Nephron progenitor cell (in vitro differentiated cells): ENCODE measurements around the gene INTS6.

ENCODE experiments used
- DNase-seq: peaks from one replicate; pipeline ENCODE4 v3.0.0; 2021
- H3K27ac Mint-ChIP-seq: 2 replicates; pipeline ENCODE4 v1.8.0; 2021; ENCODE audit warnings: mild to moderate bottlenecking, moderate library complexity, mixed read lengths
- H3K27me3 Mint-ChIP-seq: 2 replicates; pipeline ENCODE4 v1.8.0; 2021; ENCODE audit warnings: mild to moderate bottlenecking, low read depth, mixed read lengths; ENCODE audit not compliant: poor library complexity
- H3K36me3 Mint-ChIP-seq: 2 replicates; pipeline ENCODE4 v1.8.0; 2021; ENCODE audit warnings: low read depth, mixed read lengths
- H3K4me1 Mint-ChIP-seq: 2 replicates; pipeline ENCODE4 v1.8.0; 2021; ENCODE audit warnings: mixed read lengths
- H3K4me3 Mint-ChIP-seq: 2 replicates; pipeline ENCODE4 v1.8.0; 2021; ENCODE audit warnings: mild to moderate bottlenecking, moderate library complexity, mixed read lengths
- H3K9me3 Mint-ChIP-seq: 2 replicates; pipeline ENCODE4 v1.8.0; 2021; ENCODE audit warnings: mild to moderate bottlenecking, moderate library complexity, mixed read lengths
- TF ChIP-seq, protein P1 (sequence below): fragments of 200-600 bp; sonication (generic); IDR thresholded peaks from 2 replicates; pipeline ENCODE4 v1.5.0; 2021; ENCODE audit warnings: antibody characterized with exemption

The INTS6 gene

DNA sequence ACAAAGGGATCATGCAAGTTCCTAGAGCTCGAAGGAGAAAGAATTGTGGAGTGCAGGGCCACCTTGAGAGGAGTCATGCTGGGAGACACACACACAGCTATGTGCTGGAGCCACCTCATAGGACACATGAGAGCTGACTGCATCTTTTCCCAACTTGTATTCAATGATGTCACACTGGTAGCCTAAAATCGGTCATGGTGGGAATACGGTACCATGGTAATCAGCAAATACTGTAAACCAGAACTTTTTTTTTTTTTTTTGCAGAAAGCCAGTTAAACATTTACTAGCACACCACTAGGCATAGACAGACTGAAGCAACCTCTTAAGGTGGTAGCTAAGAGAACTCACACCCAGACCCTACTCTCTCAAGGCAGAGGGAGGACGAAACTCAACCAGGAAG lies 47.0 kb upstream of the INTS6 start:
- Mint-ChIP-seq H3K27ac (no peak overlapping the region), H3K27me3 (peaks cover 6% of the 10 kb centered on the region)
- DNase-seq, result no peak

DNA sequence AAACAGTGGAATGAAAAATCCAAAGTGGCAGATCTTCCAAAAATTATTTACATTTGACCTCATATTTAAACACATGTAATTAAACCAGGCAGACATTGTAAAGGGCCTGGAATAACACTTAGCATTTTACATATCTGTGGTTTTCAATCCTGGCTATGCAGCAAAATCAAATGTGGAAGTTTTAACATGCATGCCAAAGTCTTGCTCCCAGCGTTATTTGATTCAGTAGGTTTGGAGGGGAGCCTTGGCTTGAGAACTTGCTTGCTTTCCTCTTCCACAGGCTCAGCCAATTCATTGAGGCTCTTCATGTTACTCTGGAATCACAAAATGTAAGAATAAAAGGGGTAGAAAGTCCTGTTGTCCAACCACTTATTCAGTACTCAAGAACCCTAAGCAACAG lies 42.5 kb upstream of the INTS6 start:
- no peak for DNase-seq
- peaks cover 16% of the 10 kb centered on the region for H3K27me3 Mint-ChIP-seq
- no peaks in the 10 kb centered on the region for H3K36me3 Mint-ChIP-seq
- no peaks in the 10 kb centered on the region for H3K4me1 Mint-ChIP-seq
- no peaks in the 10 kb centered on the region for H3K9me3 Mint-ChIP-seq
- no peak overlapping the region for H3K4me3 Mint-ChIP-seq
- no peak overlapping the region for H3K27ac Mint-ChIP-seq
- TF ChIP-seq, protein P1, sequence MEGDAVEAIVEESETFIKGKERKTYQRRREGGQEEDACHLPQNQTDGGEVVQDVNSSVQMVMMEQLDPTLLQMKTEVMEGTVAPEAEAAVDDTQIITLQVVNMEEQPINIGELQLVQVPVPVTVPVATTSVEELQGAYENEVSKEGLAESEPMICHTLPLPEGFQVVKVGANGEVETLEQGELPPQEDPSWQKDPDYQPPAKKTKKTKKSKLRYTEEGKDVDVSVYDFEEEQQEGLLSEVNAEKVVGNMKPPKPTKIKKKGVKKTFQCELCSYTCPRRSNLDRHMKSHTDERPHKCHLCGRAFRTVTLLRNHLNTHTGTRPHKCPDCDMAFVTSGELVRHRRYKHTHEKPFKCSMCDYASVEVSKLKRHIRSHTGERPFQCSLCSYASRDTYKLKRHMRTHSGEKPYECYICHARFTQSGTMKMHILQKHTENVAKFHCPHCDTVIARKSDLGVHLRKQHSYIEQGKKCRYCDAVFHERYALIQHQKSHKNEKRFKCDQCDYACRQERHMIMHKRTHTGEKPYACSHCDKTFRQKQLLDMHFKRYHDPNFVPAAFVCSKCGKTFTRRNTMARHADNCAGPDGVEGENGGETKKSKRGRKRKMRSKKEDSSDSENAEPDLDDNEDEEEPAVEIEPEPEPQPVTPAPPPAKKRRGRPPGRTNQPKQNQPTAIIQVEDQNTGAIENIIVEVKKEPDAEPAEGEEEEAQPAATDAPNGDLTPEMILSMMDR, result no peak

More for the DNA sequence above, 47.0 kb upstream of the INTS6 start:
- TF ChIP-seq, protein P1, result no peak
- Mint-ChIP-seq H3K36me3 (no peaks in the 10 kb centered on the region), H3K4me3 (no peak overlapping the region), H3K9me3 (no peaks in the 10 kb centered on the region), H3K4me1 (no peaks in the 10 kb centered on the region)

DNA sequence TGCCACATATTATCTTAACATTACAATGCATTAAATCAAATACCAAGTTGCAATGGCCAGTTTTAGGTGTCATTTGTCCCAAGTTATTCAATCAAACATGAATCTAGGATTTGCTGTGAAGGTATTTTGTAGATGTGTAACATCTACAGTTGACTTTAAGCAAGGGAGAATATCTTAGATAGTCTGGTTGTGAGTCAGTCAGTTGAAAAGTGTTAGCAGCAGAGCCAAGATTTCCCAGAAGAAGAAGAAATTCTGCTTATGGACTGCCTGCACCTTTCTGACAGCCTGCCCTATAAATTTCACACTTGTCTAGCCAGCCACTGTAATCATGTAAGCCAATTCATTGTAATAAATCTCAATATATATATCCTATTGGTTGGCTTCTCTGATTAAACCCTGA lies 41.3 kb upstream of the INTS6 start:
- H3K27ac Mint-ChIP-seq, result no peak overlapping the region
- TF ChIP-seq, protein P1, result no peak
- no peaks in the 10 kb centered on the region for H3K9me3 Mint-ChIP-seq
- peaks cover 13% of the 10 kb centered on the region for H3K27me3 Mint-ChIP-seq
- H3K36me3 Mint-ChIP-seq, result no peaks in the 10 kb centered on the region
- DNase-seq, result no peak
- H3K4me3 Mint-ChIP-seq, result no peak overlapping the region
- H3K4me1 Mint-ChIP-seq, result no peaks in the 10 kb centered on the region

DNA sequence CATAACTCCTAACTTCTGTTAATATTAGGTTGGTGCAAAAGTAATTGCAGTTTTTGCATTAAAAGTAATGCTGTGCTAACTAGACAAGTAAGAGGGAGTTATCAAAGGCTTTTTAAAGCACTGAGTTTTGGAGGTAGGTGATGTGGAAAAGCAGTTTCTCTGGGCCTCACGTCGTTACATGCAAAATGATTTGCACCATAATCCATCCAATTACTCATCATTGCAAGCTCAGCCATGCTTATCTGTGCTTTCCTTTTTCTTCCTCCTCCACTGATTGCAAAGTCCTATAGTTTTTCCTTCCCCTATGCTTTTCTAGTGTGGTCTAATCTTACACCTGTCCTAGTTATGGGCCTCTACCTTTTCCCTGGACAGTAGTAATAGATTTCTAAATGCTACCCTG lies 35.4 kb upstream of the INTS6 start:
- no peaks in the 10 kb centered on the region for H3K4me1 Mint-ChIP-seq
- no peak for DNase-seq
- no peak overlapping the region for H3K27ac Mint-ChIP-seq
- TF ChIP-seq, protein P1, result no peak
- H3K27me3 Mint-ChIP-seq, result peaks cover 11% of the 10 kb centered on the region
- H3K36me3 Mint-ChIP-seq, result no peaks in the 10 kb centered on the region
- no peak overlapping the region for H3K4me3 Mint-ChIP-seq
- H3K9me3 Mint-ChIP-seq, result peaks cover 10% of the 10 kb centered on the region

DNA sequence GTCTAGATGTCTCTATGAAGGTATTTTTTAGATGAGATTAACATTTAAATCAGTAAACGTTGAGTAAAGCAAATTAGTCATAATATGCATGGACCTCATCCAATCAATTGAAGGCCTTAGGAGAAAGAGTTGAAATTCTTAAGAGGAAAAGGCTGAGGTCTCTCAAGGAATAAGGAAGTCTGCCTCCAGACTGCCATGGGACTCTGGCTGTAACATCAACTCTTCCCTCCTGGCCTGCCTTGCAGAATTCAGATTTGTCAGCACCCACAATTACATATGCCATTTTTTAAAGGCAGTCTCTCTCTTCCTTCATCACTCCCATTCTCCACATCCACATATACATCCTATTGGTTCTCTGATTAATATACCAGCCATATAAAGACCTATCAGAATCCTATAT lies 28.8 kb upstream of the INTS6 start:
- Mint-ChIP-seq H3K36me3 (no peaks in the 10 kb centered on the region), H3K27me3 (no peaks in the 10 kb centered on the region), H3K27ac (no peak overlapping the region), H3K4me1 (no peaks in the 10 kb centered on the region), H3K9me3 (peaks cover 11% of the 10 kb centered on the region), H3K4me3 (no peak overlapping the region)
- TF ChIP-seq, protein P1, result no peak
- no peak for DNase-seq

DNA sequence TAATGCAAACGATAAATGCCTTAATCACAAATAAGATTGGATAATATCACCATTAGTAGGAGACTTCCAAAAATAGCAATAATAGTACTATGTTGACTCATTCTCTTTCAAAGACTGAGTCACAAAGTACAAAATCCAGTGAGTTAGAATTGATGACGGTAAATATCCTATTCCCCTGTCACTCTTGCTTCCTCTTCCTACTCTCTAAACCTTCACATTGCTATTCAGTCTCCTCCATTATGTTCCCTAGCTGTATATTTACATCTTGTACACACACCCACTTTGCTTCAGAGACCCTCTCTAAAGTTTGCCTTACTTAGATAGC lies 26.3 kb upstream of the INTS6 start:
- H3K9me3 Mint-ChIP-seq, result peaks cover 10% of the 10 kb centered on the region
- H3K36me3 Mint-ChIP-seq, result no peaks in the 10 kb centered on the region
- H3K27ac Mint-ChIP-seq, result no peak overlapping the region
- no peak overlapping the region for H3K4me3 Mint-ChIP-seq
- TF ChIP-seq, protein P1, result no peak
- H3K4me1 Mint-ChIP-seq, result no peaks in the 10 kb centered on the region
- peaks cover 4% of the 10 kb centered on the region for H3K27me3 Mint-ChIP-seq
- DNase-seq, result no peak
